IPS-18c (cell line): Measurements from ENCODE around the gene ZFPL1.
A peak's percentile ranks its signal among the peaks of the same experiment; 100 is the strongest.

Experiments used
- H3K4me3 ChIP-seq: 2 replicates; pipeline ENCODE4 v1.7.0; 2013; ENCODE audit warnings: low read depth, mild to moderate bottlenecking, low read length, moderate library complexity; ENCODE audit not compliant: insufficient read depth
- H3K9me3 ChIP-seq: one replicate; pipeline ENCODE4 v1.6.1; 2013; ENCODE audit warnings: mild to moderate bottlenecking, low read length, moderate library complexity; ENCODE audit not compliant: control insufficient read depth, insufficient read depth

Gene ZFPL1

GRCh38 chr11:65107751-65108468 lies 23.9 kb downstream of the ZFPL1 start:
- Histone ChIP-seq H3K4me3 (no peak overlapping the region), H3K9me3 (peaks cover 5% of the 10 kb centered on the region)

- no peak overlapping the region for H3K4me3 ChIP-seq
- peaks cover 5% of the 10 kb centered on the region for H3K9me3 ChIP-seq
These were observed 24.6 kb downstream of the ZFPL1 start for GRCh38 chr11:65108469-65109123.

GRCh38 chr11:65109231-65110198 lies 25.5 kb downstream of the ZFPL1 start:
- no peak overlapping the region for H3K4me3 ChIP-seq
- peaks cover 5% of the 10 kb centered on the region for H3K9me3 ChIP-seq

- peaks cover 5% of the 10 kb centered on the region for H3K9me3 ChIP-seq
- H3K4me3 ChIP-seq, result no peak overlapping the region
These were observed 26.4 kb downstream of the ZFPL1 start for GRCh38 chr11:65110354-65110861.

GRCh38 chr11:65111159-65111743 lies 27.2 kb downstream of the ZFPL1 start:
- no peak overlapping the region; the same call in none of the 2 replicates for H3K4me3 ChIP-seq
- peaks cover 5% of the 10 kb centered on the region for H3K9me3 ChIP-seq

GRCh38 chr11:65111744-65112545 lies 27.9 kb downstream of the ZFPL1 start, which contains the start of gene TM7SF2:
Gene TM7SF2 (plus strand): TSS chr11:65111872. CDS start chr11:65112016, 144 bp downstream.
- peaks cover 5% of the 10 kb centered on the region for H3K9me3 ChIP-seq
- H3K4me3 ChIP-seq, result peak within 1 kb of the TSS; percentile 83

- peak overlapping the region; percentile 83 for H3K4me3 ChIP-seq
- H3K9me3 ChIP-seq, result peaks cover 5% of the 10 kb centered on the region
These were observed 28.7 kb downstream of the ZFPL1 start for GRCh38 chr11:65112546-65113360.

- Histone ChIP-seq H3K4me3 (peak overlapping the region; percentile 83; the same call in 1 of the 2 replicates), H3K9me3 (peaks cover 3% of the 10 kb centered on the region)
These were observed 29.3 kb downstream of the ZFPL1 start for GRCh38 chr11:65113361-65113756.

- H3K4me3 ChIP-seq, result no peak overlapping the region
- peaks cover 2% of the 10 kb centered on the region for H3K9me3 ChIP-seq
These were observed 29.8 kb downstream of the ZFPL1 start for GRCh38 chr11:65113839-65114238.

- Histone ChIP-seq H3K9me3 (peaks cover 2% of the 10 kb centered on the region), H3K4me3 (no peak overlapping the region)
These were observed 30.6 kb downstream of the ZFPL1 start for GRCh38 chr11:65114538-65115171.

GRCh38 chr11:65115361-65116082 lies 31.5 kb downstream of the ZFPL1 start:
- Histone ChIP-seq H3K4me3 (no peak overlapping the region), H3K9me3 (peaks cover 2% of the 10 kb centered on the region)

- peak overlapping the region; percentile 96 for H3K4me3 ChIP-seq
- peaks cover 2% of the 10 kb centered on the region for H3K9me3 ChIP-seq
These were observed 32.6 kb downstream of the ZFPL1 start for GRCh38 chr11:65116370-65117205.

- Histone ChIP-seq H3K4me3 (peak within 1 kb of the TSS; percentile 96), H3K9me3 (no peaks in the 10 kb centered on the region)
These were observed 33.4 kb downstream of the ZFPL1 start, which contains the start of gene ZNHIT2 for GRCh38 chr11:65117206-65118096. Gene ZNHIT2 (minus strand): TSS chr11:65117701. CDS start chr11:65117653, 48 bp downstream.
